Lower lobe of right lung (tissue), 2 donors: Measurements from ENCODE around the gene CENPE. TPM values are rescaled to one million over a fixed set of nuclear protein-coding genes. Genes with fewer than 3 reads are reported as not detected.
"Not testable (repeated sequence)": the region's sequence is repeated elsewhere in the genome, so short reads cannot be mapped to it uniquely, and the experiment has no call there.

ENCODE experiments used
- ATAC-seq, 2 donors: fragments of 200-7000 bp; cut with Tn5 transposase; one replicate each; pipeline ENCODE4 v1.9.1; 2020 to 2022; ENCODE audit warnings: mild to moderate bottlenecking in 2 of 2, moderate library complexity in 2 of 2
- DNase-seq: peaks from one replicate; pipeline ENCODE4 v3.0.0-alpha.2; 2020
- H3K27ac ChIP-seq: fragments of 200-600 bp; one replicate; pipeline ENCODE4 v1.8.0; 2022
- H3K27me3 ChIP-seq: fragments of 200-600 bp; one replicate; pipeline ENCODE4 v1.8.0; 2022; ENCODE audit warnings: low read depth
- H3K36me3 ChIP-seq: fragments of 200-600 bp; one replicate; pipeline ENCODE4 v1.8.0; 2022; ENCODE audit warnings: mild to moderate bottlenecking
- H3K4me1 ChIP-seq: fragments of 200-600 bp; one replicate; pipeline ENCODE4 v1.8.0; 2022
- H3K4me3 ChIP-seq: fragments of 200-600 bp; one replicate; pipeline ENCODE4 v1.8.0; 2022; ENCODE audit warnings: mild to moderate bottlenecking
- H3K9me3 ChIP-seq: fragments of 200-600 bp; one replicate; pipeline ENCODE4 v1.8.0; 2022
- intact Hi-C: fragments of 100-400 bp; cut with DNase I; formaldehyde crosslinking; loops from one replicate; pipeline ENCODE4 v1.11.0; 2022
- total RNA-seq: library from RNA; stranded (reverse); fragmentation: NEBNext Ultra II Directional; extraction: Animal tissue kit (Norgen Biotek cat#: 25700); gene quantifications from one replicate; pipeline ENCODE4 v1.2.1, GENCODE V29; 2021
- TF ChIP-seq, protein P1 (sequence below): fragments of 200-600 bp; IDR thresholded peaks from one replicate; pipeline ENCODE4 v1.8.0; 2022; ENCODE audit warnings: antibody characterized with exemption, mild to moderate bottlenecking
- donor health status: DM: no; HTN: yes; CAD: no; lungs with severe emphysema.

Gene CENPE
- total RNA-seq, 1 donor from 2014 or later, result 3.4 TPM

DNA sequence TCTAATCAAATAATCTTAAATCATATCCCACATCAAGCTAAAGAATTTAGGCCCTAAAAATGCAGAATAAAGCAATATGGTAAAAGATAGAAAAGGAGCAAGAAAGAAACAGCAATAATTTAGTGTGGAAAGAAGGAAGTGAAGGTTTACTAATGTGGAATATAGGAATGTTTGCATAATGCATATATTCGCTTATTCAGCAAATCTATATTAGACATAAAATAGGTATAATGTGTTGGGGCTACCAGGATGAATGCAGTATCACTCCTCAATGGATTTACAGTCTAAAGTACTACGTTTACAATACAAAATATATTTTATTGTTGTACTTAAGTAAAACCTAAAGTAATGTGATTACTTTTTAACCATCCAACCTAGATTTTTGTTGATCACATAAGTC lies 4.7 kb downstream of the CENPE start:
- TF ChIP-seq, protein P1, sequence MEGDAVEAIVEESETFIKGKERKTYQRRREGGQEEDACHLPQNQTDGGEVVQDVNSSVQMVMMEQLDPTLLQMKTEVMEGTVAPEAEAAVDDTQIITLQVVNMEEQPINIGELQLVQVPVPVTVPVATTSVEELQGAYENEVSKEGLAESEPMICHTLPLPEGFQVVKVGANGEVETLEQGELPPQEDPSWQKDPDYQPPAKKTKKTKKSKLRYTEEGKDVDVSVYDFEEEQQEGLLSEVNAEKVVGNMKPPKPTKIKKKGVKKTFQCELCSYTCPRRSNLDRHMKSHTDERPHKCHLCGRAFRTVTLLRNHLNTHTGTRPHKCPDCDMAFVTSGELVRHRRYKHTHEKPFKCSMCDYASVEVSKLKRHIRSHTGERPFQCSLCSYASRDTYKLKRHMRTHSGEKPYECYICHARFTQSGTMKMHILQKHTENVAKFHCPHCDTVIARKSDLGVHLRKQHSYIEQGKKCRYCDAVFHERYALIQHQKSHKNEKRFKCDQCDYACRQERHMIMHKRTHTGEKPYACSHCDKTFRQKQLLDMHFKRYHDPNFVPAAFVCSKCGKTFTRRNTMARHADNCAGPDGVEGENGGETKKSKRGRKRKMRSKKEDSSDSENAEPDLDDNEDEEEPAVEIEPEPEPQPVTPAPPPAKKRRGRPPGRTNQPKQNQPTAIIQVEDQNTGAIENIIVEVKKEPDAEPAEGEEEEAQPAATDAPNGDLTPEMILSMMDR, result no peak
- Histone ChIP-seq H3K27me3 (no peaks in the 10 kb centered on the region), H3K4me1 (peaks cover 8% of the 10 kb centered on the region), H3K27ac (no peak overlapping the region), H3K9me3 (no peaks in the 10 kb centered on the region), H3K36me3 (no peaks in the 10 kb centered on the region), H3K4me3 (no peak overlapping the region)
- DNase-seq (no peak), ATAC-seq (no peak)
- intact Hi-C loops, result no loop called here

DNA sequence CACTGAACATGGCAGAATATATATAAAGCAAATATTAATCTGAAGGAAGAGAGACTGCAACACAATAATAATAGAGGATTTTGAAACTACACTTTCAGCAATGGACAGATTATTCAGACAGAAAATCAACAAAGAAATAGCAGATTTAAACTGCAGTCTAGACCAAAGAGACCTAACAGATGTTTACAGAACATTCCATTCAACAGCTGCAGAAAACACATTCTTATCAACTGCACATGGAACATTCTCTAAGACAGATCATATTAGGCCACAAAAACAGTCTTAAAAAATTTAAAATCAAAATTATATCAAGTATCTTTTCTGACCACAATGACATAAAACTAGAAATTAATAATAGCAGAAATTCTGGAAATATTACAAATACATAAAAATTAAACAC lies 27.1 kb downstream of the CENPE start:
- TF ChIP-seq, protein P1, result no peak
- intact Hi-C loops, result no loop called here
- no peaks in the 10 kb centered on the region for H3K36me3 ChIP-seq
- peaks cover 5% of the 10 kb centered on the region for H3K9me3 ChIP-seq
- no peak for ATAC-seq
- H3K4me1 ChIP-seq, result no peaks in the 10 kb centered on the region
- H3K27me3 ChIP-seq, result no peaks in the 10 kb centered on the region
- DNase-seq, result no peak
- no peak overlapping the region for H3K4me3 ChIP-seq
- no peak overlapping the region for H3K27ac ChIP-seq

DNA sequence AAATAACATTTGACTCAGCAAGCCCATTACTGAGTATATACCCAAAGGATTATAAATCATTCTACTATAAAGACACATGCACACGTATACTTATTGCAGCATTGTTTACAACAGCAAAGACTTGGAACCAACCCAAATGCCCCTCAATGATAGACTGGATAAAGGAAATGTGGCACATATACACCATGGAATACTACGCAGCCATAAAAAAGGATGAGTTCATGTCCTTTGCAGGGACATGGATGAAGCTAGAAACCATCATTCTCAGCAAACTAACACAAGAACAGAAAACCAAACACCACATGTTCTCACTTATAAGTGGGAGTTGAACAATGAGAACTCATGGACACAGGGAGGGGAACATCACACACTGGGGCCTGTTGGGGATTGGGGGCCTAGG lies 28.4 kb downstream of the CENPE start:
- H3K4me3 ChIP-seq, H3K4me1 ChIP-seq, H3K27ac ChIP-seq, ATAC-seq, H3K9me3 ChIP-seq, H3K27me3 ChIP-seq, DNase-seq, intact Hi-C loops, H3K36me3 ChIP-seq: not testable (repeated sequence)

DNA sequence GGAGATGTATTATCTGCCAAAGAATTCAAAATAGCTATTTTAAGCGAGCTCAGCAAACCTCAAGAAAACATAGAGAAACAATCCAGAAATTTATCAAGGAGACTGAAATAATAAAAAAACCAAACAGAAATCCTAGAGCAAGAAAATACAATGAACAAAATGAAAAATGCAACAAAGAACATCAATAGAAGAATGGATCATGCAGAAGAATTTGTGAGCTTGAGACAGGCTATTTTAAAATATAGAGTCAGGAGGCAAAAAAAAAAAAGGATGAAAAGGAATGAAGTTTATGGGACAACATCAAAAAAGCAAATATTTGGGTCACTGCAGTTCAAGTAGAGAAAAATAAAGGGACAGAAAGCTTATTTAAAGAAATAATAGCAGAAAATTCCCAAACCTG lies 29.1 kb downstream of the CENPE start:
- ATAC-seq (no peak), DNase-seq (no peak)
- Histone ChIP-seq H3K4me3 (no peak overlapping the region), H3K27me3 (no peaks in the 10 kb centered on the region), H3K27ac (no peak overlapping the region), H3K36me3 (no peaks in the 10 kb centered on the region), H3K9me3 (peaks cover 5% of the 10 kb centered on the region), H3K4me1 (no peaks in the 10 kb centered on the region)
- intact Hi-C loops, result no loop called here
- TF ChIP-seq, protein P1, result no peak

DNA sequence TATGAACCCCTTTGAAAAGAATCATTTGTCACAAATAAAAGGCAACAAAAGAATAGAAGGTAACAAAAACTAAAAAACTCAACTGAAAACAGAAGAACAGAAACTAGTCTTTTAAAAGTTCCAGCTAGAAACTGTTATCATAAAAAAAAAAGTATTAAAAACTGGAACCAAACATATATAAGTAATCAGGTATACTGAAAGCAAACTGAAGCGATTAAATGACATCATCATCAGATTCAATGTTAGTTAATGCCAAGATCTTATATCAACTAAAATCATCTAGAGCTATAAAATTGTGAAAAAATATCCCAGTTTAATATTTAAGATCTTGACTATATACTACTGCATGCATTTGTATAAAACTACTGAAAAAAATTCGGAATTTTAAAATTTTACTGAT lies 36.0 kb downstream of the CENPE start:
- intact Hi-C loops, result no loop called here
- H3K4me1 ChIP-seq, result no peaks in the 10 kb centered on the region

DNA sequence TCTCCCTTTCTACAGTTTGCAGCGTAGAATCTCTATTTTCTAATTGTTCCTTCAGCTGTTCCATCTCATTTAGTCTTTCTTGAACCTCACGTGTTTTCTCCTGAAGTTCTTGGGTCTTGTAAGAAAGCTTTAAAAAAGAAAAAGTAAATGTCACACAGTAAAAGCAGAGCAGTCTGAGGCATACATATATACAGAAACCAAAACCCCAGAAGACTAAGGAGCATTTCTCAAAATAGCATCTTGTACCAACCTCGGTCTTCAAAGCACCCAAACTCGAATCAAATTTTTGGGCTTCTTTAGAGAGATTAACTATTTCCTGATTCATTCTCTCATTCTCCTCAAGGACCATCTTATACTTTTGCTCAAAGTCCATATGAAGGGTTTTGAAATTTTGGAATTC lies 39.4 kb downstream of the CENPE start:
- intact Hi-C loops, result no loop called here
- Histone ChIP-seq H3K27me3 (no peaks in the 10 kb centered on the region), H3K9me3 (no peaks in the 10 kb centered on the region), H3K36me3 (no peaks in the 10 kb centered on the region), H3K4me1 (no peaks in the 10 kb centered on the region), H3K4me3 (no peak overlapping the region), H3K27ac (no peak overlapping the region)
- TF ChIP-seq, protein P1, result no peak
- no peak for DNase-seq
- no peak for ATAC-seq

More for the DNA sequence above, 36.0 kb downstream of the CENPE start:
- Histone ChIP-seq H3K4me3 (no peak overlapping the region), H3K27ac (no peak overlapping the region), H3K9me3 (no peaks in the 10 kb centered on the region), H3K27me3 (no peaks in the 10 kb centered on the region), H3K36me3 (no peaks in the 10 kb centered on the region)
- ATAC-seq (no peak), DNase-seq (no peak)
- TF ChIP-seq, protein P1, result no peak
